ENCODE measurements around the gene TRDN.

The TRDN gene

DNA sequence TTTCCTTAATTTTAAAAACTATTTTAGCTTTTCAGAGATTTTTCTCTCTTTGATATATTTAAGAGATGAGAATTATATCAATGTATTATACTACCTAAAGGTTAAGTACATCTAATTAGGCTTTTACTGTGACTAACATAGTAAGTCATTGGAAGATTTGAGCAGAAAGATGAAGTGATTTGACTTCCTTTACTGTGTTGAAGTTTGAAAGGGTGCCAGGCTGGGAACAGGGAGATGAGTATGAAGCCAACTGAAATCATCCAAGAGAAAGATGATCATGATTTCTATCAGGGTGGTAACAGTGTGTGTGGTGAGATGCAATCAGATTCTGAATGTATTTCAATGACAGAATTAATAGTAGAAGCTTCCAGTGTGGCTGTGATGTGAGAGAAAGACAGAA, 87.3 kb downstream of the TRDN start:
- TF ChIP-seq ZNF70 (CRISPR knock-in tag; IDR thresholded peaks at IDR 0.05) (no peak), OSR1 (CRISPR knock-in tag; IDR thresholded peaks at IDR 0.05) (no peak), ZFP3 (CRISPR knock-in tag; IDR thresholded peaks at IDR 0.05) (no peak), ESRRG (CRISPR knock-in tag; IDR thresholded peaks at IDR 0.05) (no peak), TCF4 (CRISPR knock-in tag; IDR thresholded peaks at IDR 0.05; ENCODE audit: borderline replicate concordance) (no peak), GLIS3 (CRISPR knock-in tag; IDR thresholded peaks at IDR 0.05) (no peak), TOX (CRISPR knock-in tag; IDR thresholded peaks at IDR 0.05; ENCODE audit: borderline replicate concordance) (no peak), BACH2 (CRISPR knock-in tag; IDR thresholded peaks at IDR 0.05; ENCODE audit: borderline replicate concordance) (no peak), ISL1 (CRISPR knock-in tag; IDR thresholded peaks at IDR 0.05) (no peak), PPARA (CRISPR knock-in tag; IDR thresholded peaks at IDR 0.05; ENCODE audit: borderline replicate concordance) (no peak), ZNF8 (CRISPR knock-in tag; IDR thresholded peaks at IDR 0.05) (no peak), ZFP30 (CRISPR knock-in tag; IDR thresholded peaks at IDR 0.05) (no peak), CSDC2 (CRISPR knock-in tag; IDR thresholded peaks at IDR 0.05) (no peak), ARNTL (CRISPR knock-in tag; IDR thresholded peaks at IDR 0.05; ENCODE audit: borderline replicate concordance, low read depth) (no peak), RARB (CRISPR knock-in tag; IDR thresholded peaks at IDR 0.05) (no peak)
- TF ChIP-seq, protein P1, sequence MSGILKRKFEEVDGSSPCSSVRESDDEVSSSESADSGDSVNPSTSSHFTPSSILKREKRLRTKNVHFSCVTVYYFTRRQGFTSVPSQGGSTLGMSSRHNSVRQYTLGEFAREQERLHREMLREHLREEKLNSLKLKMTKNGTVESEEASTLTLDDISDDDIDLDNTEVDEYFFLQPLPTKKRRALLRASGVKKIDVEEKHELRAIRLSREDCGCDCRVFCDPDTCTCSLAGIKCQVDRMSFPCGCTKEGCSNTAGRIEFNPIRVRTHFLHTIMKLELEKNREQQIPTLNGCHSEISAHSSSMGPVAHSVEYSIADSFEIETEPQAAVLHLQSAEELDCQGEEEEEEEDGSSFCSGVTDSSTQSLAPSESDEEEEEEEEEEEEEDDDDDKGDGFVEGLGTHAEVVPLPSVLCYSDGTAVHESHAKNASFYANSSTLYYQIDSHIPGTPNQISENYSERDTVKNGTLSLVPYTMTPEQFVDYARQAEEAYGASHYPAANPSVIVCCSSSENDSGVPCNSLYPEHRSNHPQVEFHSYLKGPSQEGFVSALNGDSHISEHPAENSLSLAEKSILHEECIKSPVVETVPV (CRISPR knock-in tag; IDR thresholded peaks at IDR 0.05) = no peak
- TF ChIP-seq, protein P2, sequence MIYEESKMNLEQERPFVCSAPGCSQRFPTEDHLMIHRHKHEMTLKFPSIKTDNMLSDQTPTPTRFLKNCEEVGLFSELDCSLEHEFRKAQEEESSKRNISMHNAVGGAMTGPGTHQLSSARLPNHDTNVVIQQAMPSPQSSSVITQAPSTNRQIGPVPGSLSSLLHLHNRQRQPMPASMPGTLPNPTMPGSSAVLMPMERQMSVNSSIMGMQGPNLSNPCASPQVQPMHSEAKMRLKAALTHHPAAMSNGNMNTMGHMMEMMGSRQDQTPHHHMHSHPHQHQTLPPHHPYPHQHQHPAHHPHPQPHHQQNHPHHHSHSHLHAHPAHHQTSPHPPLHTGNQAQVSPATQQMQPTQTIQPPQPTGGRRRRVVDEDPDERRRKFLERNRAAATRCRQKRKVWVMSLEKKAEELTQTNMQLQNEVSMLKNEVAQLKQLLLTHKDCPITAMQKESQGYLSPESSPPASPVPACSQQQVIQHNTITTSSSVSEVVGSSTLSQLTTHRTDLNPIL (CRISPR knock-in tag; IDR thresholded peaks at IDR 0.05; ENCODE audit: low read depth) = no peak
- no peak for ATAC-seq

DNA sequence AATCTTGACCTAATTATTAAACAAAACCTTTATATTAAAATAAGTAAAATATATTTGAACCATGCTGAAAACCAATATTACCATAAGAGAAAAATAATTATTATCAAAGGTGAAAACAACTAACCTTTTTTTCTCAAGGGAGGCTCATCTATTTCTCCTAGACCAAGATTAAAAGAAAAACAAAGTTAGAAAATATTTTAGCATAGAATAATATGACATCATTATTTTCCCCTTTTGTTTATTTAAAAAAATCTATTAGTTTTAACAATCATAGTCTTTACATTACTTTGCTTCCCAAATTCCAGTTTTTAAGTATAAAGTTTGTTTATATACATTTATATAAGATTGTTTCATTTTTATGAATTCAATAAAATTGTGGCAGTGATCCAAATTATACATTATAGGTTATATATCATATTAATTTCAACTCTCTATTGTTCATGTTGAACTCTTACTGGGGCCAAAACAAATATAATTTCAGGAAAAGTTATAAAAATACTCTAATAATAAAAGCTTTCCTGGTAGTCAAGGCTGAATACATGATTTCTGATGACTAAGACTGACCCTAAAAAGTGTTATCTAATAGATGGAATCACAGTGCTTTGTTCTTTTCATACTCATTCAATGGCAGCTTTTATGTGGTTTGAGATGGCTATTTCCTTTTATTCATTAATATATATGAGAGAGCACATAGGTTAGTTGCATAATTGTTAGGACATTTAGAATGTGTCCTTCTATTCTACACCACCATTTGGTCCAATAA, 89.4 kb downstream of the TRDN start:
- ATAC-seq = no peak
- TF ChIP-seq TOX (CRISPR knock-in tag; IDR thresholded peaks at IDR 0.05; ENCODE audit: borderline replicate concordance) = no peak

DNA sequence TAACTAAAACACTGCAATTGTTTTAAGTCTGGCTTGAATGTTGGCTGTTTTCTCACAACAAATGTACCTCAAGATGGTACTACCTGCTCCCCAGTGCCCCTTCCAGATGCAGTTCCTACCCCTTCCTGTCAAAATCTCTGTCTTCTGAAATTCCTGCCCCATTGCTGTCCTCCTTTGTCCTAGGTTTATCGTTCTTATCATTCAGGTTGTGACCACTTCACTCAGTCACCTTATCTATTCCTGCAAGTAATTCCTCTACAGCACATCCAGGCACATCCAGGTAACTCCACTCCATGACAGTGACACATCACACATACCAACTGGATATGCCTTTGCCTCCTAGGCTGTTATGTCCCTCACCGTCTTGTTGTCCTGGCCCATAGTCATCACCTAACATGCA, 90.2 kb downstream of the TRDN start:
- TF ChIP-seq, protein P1 (CRISPR knock-in tag; IDR thresholded peaks at IDR 0.05) = no peak
- TF ChIP-seq ZNF70 (CRISPR knock-in tag; IDR thresholded peaks at IDR 0.05) (no peak), ZFP3 (CRISPR knock-in tag; IDR thresholded peaks at IDR 0.05) (no peak), ZNF8 (CRISPR knock-in tag; IDR thresholded peaks at IDR 0.05) (no peak), GLIS3 (CRISPR knock-in tag; IDR thresholded peaks at IDR 0.05) (no peak)
- ATAC-seq = no peak

DNA sequence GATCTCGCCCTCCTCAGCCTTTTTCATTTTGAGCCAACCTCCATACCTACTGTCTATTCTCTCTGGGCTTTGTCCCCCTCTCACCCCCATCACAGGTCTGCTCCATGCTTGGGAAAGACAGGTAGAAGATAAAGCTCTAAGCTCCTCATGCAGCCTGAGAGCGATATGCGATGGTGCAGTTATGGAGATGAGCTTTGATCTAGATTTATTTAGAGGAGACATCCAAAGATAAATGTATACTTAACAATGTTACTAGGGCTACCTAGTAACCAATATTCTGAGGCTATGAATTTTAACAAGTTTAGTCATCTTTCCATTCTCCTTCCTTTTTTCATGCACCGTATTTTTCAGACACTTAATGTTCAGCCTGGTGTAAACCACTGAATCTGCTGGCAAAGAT, 95.3 kb downstream of the TRDN start:
- TF ChIP-seq ZNF565 (CRISPR knock-in tag; conservative IDR thresholded peaks at IDR 0.05; ENCODE audit: low read depth) (no peak), TCF4 (CRISPR knock-in tag; IDR thresholded peaks at IDR 0.05; ENCODE audit: borderline replicate concordance) (no peak), ARNTL (CRISPR knock-in tag; IDR thresholded peaks at IDR 0.05; ENCODE audit: borderline replicate concordance, low read depth) (no peak), ZFP30 (CRISPR knock-in tag; IDR thresholded peaks at IDR 0.05) (no peak), ZFP3 (CRISPR knock-in tag; IDR thresholded peaks at IDR 0.05) (no peak), ESRRG (CRISPR knock-in tag; IDR thresholded peaks at IDR 0.05) (no peak)
- TF ChIP-seq, protein P3, sequence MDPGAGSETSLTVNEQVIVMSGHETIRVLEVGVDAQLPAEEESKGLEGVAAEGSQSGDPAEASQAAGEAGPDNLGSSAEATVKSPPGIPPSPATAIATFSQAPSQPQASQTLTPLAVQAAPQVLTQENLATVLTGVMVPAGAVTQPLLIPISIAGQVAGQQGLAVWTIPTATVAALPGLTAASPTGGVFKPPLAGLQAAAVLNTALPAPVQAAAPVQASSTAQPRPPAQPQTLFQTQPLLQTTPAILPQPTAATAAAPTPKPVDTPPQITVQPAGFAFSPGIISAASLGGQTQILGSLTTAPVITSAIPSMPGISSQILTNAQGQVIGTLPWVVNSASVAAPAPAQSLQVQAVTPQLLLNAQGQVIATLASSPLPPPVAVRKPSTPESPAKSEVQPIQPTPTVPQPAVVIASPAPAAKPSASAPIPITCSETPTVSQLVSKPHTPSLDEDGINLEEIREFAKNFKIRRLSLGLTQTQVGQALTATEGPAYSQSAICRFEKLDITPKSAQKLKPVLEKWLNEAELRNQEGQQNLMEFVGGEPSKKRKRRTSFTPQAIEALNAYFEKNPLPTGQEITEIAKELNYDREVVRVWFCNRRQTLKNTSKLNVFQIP (CRISPR knock-in tag; IDR thresholded peaks at IDR 0.05; ENCODE audit: borderline replicate concordance, low read depth) = no peak
- ATAC-seq = no peak

Measured in SK-N-SH treated with all-trans-retinoic acid at 6 μM for 48 hours (cell line).